Measurements from ENCODE around the gene LIPA.

- TF ChIP-seq CTCF (conservative IDR thresholded peaks at IDR 0.05; ENCODE audit: low read length) = no peak
- no peak for TF ChIP-seq EZH2phosphoT487 (IDR thresholded peaks at IDR 0.05; ENCODE audit: borderline replicate concordance)
These were observed 4.2 kb upstream of the LIPA start for GRCh38 chr10:89255793-89256192.

All from Loucy (cell line).